SK-N-SH (cell line): ENCODE data around the gene CLPTM1L. TPM values are rescaled to one million over a fixed set of nuclear protein-coding genes. Genes with fewer than 3 reads are reported as not detected.

ENCODE experiments used
- CTCF ChIA-PET: fragments of 300-600, 350-600 bp; formaldehyde crosslinking; extraction: SDS; loops from one replicate; lab custom pipeline; 2021; lab: Yijun Ruan, JAX
- POLR2A ChIA-PET: fragments of 350-600 bp; sonication (Branson Sonifier 250); formaldehyde crosslinking; extraction: SDS; loops from one replicate; lab custom pipeline; 2020; ENCODE audit warnings: antibody characterized with exemption, inconsistent platforms; lab: Yijun Ruan, JAX
- DNase-seq: peaks from one replicate; pipeline ENCODE4 v3.0.0; 2012
- H2AFZ ChIP-seq: fragments of 200-600 bp; sonication (generic); 2 replicates; pipeline ENCODE4 v1.8.1; 2016; ENCODE audit warnings: antibody characterized with exemption, mild to moderate bottlenecking, low read depth
- H3F3A ChIP-seq: fragments of 200-600 bp; sonication (generic); replicated peaks from 2 replicates; pipeline ENCODE3; 2016; ENCODE audit warnings: antibody characterized with exemption, mild to moderate bottlenecking; ENCODE audit not compliant: insufficient read depth
- H3K27ac ChIP-seq, 2 experiments: fragments of 200-500 bp in 1 of 2; fragments of 200-600 bp in 1 of 2; sonication (Bioruptor generic) in 1 of 2; sonication (generic), shearing (Covaris generic) in 1 of 2; 2 replicates each; pipeline versions ENCODE4 v1.5.1 to v1.6.1; 2014 to 2016; ENCODE audit warnings: low read depth in 2 of 2, inconsistent platforms in 1 of 2, low read length in 1 of 2, mild to moderate bottlenecking in 1 of 2, mixed read lengths in 1 of 2
- H3K27me3 ChIP-seq: fragments of 200-600 bp; sonication (generic), shearing (Covaris generic); 2 replicates; pipeline ENCODE4 v1.6.1; 2016; ENCODE audit warnings: mixed run types; ENCODE audit not compliant: insufficient read depth
- H3K36me3 ChIP-seq, 2 experiments: fragments of 200-500 bp in 1 of 2; fragments of 200-600 bp in 1 of 2; sonication (Bioruptor generic) in 1 of 2; sonication (generic) in 1 of 2; replicated peaks in 1 of 2; 2 replicates each; pipeline versions ENCODE3 to v1.5.1; 2014 to 2016; ENCODE audit warnings: low read length in 1 of 2, mild to moderate bottlenecking in 1 of 2; ENCODE audit not compliant: insufficient read depth in 2 of 2, control insufficient read depth in 1 of 2
- H3K4me1 ChIP-seq, 2 experiments: fragments of 200-500 bp in 1 of 2; fragments of 200-600 bp in 1 of 2; sonication (Bioruptor generic) in 1 of 2; sonication (generic), shearing (Covaris generic) in 1 of 2; 2 replicates each; pipeline versions ENCODE4 v1.5.1 to v1.6.1; 2014 to 2016; ENCODE audit warnings: low read depth in 1 of 2, low read length in 1 of 2, mixed run types in 1 of 2; ENCODE audit not compliant: insufficient read depth in 2 of 2, control insufficient read depth in 1 of 2
- H3K4me2 ChIP-seq: fragments of 200-600 bp; sonication (generic), shearing (Covaris generic); 2 replicates; pipeline ENCODE4 v1.6.1; 2017; ENCODE audit warnings: mixed run types
- H3K4me3 ChIP-seq, 2 experiments: fragments of 200-500 bp in 1 of 2; fragments of 200-600 bp in 1 of 2; sonication (Bioruptor generic) in 1 of 2; sonication (generic), shearing (Covaris generic) in 1 of 2; 2 replicates each; pipeline versions ENCODE4 v1.5.1 to v1.8.1; 2014 to 2016; ENCODE audit warnings: low read depth in 2 of 2, inconsistent platforms in 1 of 2, low read length in 1 of 2, mild to moderate bottlenecking in 1 of 2, mixed read lengths in 1 of 2, moderate library complexity in 1 of 2
- H3K79me2 ChIP-seq: fragments of 200-600 bp; sonication (generic); 2 replicates; pipeline ENCODE4 v1.8.1; 2017; ENCODE audit warnings: mild to moderate bottlenecking; ENCODE audit not compliant: insufficient read depth
- H3K9ac ChIP-seq: fragments of 200-600 bp; sonication (generic); 2 replicates; pipeline ENCODE4 v1.6.1; 2017; ENCODE audit warnings: mixed run types
- H3K9me2 ChIP-seq: fragments of 200-600 bp; sonication (generic); 2 replicates; pipeline ENCODE4 v1.6.1; 2017; ENCODE audit warnings: mixed run types
- H3K9me3 ChIP-seq: fragments of 200-600 bp; sonication (generic); 2 replicates; pipeline ENCODE4 v1.6.1; 2017; ENCODE audit warnings: mixed run types, mild to moderate bottlenecking, moderate library complexity
- H4K20me1 ChIP-seq: fragments of 200-600 bp; sonication (generic); 2 replicates; pipeline ENCODE4 v1.6.1; 2017; ENCODE audit warnings: mild to moderate bottlenecking, mixed run types; ENCODE audit not compliant: insufficient read depth
- CHD2 ChIP-seq: fragments of 150-350 bp; IDR thresholded peaks from 2 replicates; pipeline ENCODE4 v1.6.1; 2018; ENCODE audit warnings: low read length; ENCODE audit not compliant: partially characterized antibody
- ELF1 ChIP-seq: IDR thresholded peaks from 2 replicates; pipeline ENCODE4 v1.4.0; 2012
- FOXJ3 ChIP-seq: sonication (generic); formaldehyde crosslinking; IDR thresholded peaks from 2 replicates; pipeline ENCODE4 v1.5.1; 2020; ENCODE audit warnings: mild to moderate bottlenecking, missing genetic modification reagents
- FOXM1 ChIP-seq: IDR thresholded peaks from 2 replicates; pipeline ENCODE4 v1.4.0; 2012; ENCODE audit warnings: low read depth, mild to moderate bottlenecking
- GATA2 ChIP-seq: sonication (generic); formaldehyde crosslinking; IDR thresholded peaks from 2 replicates; pipeline ENCODE4 v1.5.0; 2020; ENCODE audit warnings: mild to moderate bottlenecking, missing genetic modification reagents
- JUND ChIP-seq: IDR thresholded peaks from 2 replicates; pipeline ENCODE4 v1.4.0; 2012
- MEF2A ChIP-seq: IDR thresholded peaks from 2 replicates; pipeline ENCODE4 v1.4.0; 2012; ENCODE audit warnings: low read depth, borderline replicate concordance
- MXI1 ChIP-seq: IDR thresholded peaks from 2 replicates; pipeline ENCODE4 v1.6.1; 2012; ENCODE audit warnings: mild to moderate bottlenecking, low read depth, low read length, improper control_type of control experiment
- NFIC ChIP-seq: IDR thresholded peaks from 2 replicates; pipeline ENCODE4 v1.4.0; 2012; ENCODE audit warnings: borderline replicate concordance
- RCOR1 ChIP-seq: fragments of 150-350 bp; IDR thresholded peaks from 2 replicates; pipeline ENCODE4 v1.6.1; 2017; ENCODE audit warnings: antibody characterized with exemption, low read length
- RFX5 ChIP-seq: IDR thresholded peaks from 2 replicates; pipeline ENCODE4 v1.6.1; 2012; ENCODE audit warnings: mild to moderate bottlenecking, improper control_type of control experiment, low read length
- RXRA ChIP-seq: IDR thresholded peaks from 2 replicates; pipeline ENCODE4 v1.4.0; 2012; ENCODE audit warnings: low read depth, mild to moderate bottlenecking, borderline replicate concordance
- SMC3 ChIP-seq: IDR thresholded peaks from 2 replicates; pipeline ENCODE4 v1.6.1; 2012; ENCODE audit warnings: low read depth, low read length, improper control_type of control experiment
- TAF1 ChIP-seq: IDR thresholded peaks from 2 replicates; pipeline ENCODE4 v1.6.1; 2012; ENCODE audit warnings: low read depth, mild to moderate bottlenecking, low read length, moderate library complexity, borderline replicate concordance
- TCF12 ChIP-seq: IDR thresholded peaks from 2 replicates; pipeline ENCODE4 v1.4.0; 2012
- TEAD4 ChIP-seq: IDR thresholded peaks from 2 replicates; pipeline ENCODE4 v1.4.0; 2012; ENCODE audit warnings: mild to moderate bottlenecking, borderline replicate concordance; ENCODE audit not compliant: insufficient read depth
- YY1 ChIP-seq: IDR thresholded peaks from 2 replicates; pipeline ENCODE4 v1.4.0; 2012; ENCODE audit warnings: low read depth, mild to moderate bottlenecking
- WGBS: methylation state at CpG from one replicate; pipeline ENCODE4 v1.1.6; 2017; ENCODE audit warnings: low lambda C conversion rate; 5-methylcytosine and 5-hydroxymethylcytosine counted together
- polyA plus RNA-seq, 3 experiments: library from polyadenylated mRNA; depleted of rRNA; stranded (reverse); fragments of >200 nt; gene quantifications; 2 replicates each; pipeline ENCODE4 v1.2.3, GENCODE V29; 2012
- TF ChIP-seq, protein P1 (sequence below): IDR thresholded peaks from 2 replicates; pipeline ENCODE4 v1.4.0; 2012; ENCODE audit warnings: low read depth, borderline replicate concordance
- TF ChIP-seq, protein P2 (sequence below): fragments of 200-600 bp; sonication (generic); IDR thresholded peaks from 2 replicates; pipeline ENCODE4 v1.6.1; 2017; ENCODE audit warnings: antibody characterized with exemption, mild to moderate bottlenecking, moderate library complexity
- TF ChIP-seq, protein P3 (sequence below): fragments of 150-350 bp; IDR thresholded peaks from 2 replicates; pipeline ENCODE4 v1.6.1; 2016; ENCODE audit warnings: mild to moderate bottlenecking, low read depth, low read length
- TF ChIP-seq, protein P4 (sequence below): fragments of 150-350 bp; IDR thresholded peaks from 2 replicates; pipeline ENCODE4 v1.6.1; 2017; ENCODE audit warnings: antibody characterized with exemption, low read length, low read depth, borderline replicate concordance
- TF ChIP-seq, protein P5 (sequence below): IDR thresholded peaks from 2 replicates; pipeline ENCODE4 v1.4.0; 2012; ENCODE audit warnings: low read depth, borderline replicate concordance

CLPTM1L gene
- polyA plus RNA-seq, 1 of the 3 experiments (the other 2 are of a cell fraction), result 202 TPM

DNA sequence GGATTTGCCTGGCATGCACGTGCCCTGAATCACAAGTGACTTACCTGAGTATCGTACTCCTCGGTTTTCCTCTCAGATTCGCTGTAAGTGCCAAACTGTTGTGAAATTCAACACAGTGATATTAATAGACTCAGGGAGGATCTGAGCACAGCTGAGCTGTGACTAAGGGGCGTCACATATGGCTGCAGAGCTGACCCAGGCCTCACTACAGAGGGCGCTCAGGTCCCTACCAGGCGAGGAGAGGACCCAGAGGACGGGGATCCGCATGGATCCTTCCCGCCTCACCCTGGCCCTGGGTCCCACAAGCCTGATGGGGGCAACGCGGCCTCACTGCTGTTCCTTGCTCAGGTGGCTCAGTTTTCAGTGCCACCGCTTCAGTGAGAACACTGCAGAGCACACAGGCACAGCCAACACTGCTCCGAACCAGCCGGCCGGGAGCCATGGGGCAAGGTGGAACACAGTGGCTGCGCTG lies 20.1 kb downstream of the CLPTM1L start:
- Histone ChIP-seq H3K36me3 (peaks cover 9 to 61% of the 10 kb centered on the region in 2 experiments), H2AFZ (no peak overlapping the region), H3K27ac (no peak overlapping the region), H4K20me1 (no peaks in the 10 kb centered on the region), H3K27me3 (no peaks in the 10 kb centered on the region), H3K4me3 (no peak overlapping the region), H3K4me2 (no peak overlapping the region), H3K9me2 (no peaks in the 10 kb centered on the region), H3K4me1 (no peaks in the 10 kb centered on the region), H3F3A (peaks cover 24% of the 10 kb centered on the region), H3K9ac (no peak overlapping the region), H3K9me3 (no peaks in the 10 kb centered on the region), H3K79me2 (no peaks in the 10 kb centered on the region; the same call in 1 of the 2 replicates)
- POLR2A ChIA-PET, result no interaction called here
- 94% methylated on average over 13 of the region's 17 CpGs for WGBS
- CTCF ChIA-PET, result no interaction called here
- TF ChIP-seq RXRA, result no peak
- no peak for TF ChIP-seq MXI1
- no peak for TF ChIP-seq NFIC
- no peak for TF ChIP-seq TAF1
- no peak for TF ChIP-seq TCF12
- TF ChIP-seq, protein P1, sequence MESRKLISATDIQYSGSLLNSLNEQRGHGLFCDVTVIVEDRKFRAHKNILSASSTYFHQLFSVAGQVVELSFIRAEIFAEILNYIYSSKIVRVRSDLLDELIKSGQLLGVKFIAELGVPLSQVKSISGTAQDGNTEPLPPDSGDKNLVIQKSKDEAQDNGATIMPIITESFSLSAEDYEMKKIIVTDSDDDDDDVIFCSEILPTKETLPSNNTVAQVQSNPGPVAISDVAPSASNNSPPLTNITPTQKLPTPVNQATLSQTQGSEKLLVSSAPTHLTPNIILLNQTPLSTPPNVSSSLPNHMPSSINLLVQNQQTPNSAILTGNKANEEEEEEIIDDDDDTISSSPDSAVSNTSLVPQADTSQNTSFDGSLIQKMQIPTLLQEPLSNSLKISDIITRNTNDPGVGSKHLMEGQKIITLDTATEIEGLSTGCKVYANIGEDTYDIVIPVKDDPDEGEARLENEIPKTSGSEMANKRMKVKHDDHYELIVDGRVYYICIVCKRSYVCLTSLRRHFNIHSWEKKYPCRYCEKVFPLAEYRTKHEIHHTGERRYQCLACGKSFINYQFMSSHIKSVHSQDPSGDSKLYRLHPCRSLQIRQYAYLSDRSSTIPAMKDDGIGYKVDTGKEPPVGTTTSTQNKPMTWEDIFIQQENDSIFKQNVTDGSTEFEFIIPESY, result no peak
- TF ChIP-seq TEAD4, result no peak
- TF ChIP-seq, protein P2, sequence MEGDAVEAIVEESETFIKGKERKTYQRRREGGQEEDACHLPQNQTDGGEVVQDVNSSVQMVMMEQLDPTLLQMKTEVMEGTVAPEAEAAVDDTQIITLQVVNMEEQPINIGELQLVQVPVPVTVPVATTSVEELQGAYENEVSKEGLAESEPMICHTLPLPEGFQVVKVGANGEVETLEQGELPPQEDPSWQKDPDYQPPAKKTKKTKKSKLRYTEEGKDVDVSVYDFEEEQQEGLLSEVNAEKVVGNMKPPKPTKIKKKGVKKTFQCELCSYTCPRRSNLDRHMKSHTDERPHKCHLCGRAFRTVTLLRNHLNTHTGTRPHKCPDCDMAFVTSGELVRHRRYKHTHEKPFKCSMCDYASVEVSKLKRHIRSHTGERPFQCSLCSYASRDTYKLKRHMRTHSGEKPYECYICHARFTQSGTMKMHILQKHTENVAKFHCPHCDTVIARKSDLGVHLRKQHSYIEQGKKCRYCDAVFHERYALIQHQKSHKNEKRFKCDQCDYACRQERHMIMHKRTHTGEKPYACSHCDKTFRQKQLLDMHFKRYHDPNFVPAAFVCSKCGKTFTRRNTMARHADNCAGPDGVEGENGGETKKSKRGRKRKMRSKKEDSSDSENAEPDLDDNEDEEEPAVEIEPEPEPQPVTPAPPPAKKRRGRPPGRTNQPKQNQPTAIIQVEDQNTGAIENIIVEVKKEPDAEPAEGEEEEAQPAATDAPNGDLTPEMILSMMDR, result no peak
- TF ChIP-seq RFX5, result no peak
- TF ChIP-seq, protein P3, sequence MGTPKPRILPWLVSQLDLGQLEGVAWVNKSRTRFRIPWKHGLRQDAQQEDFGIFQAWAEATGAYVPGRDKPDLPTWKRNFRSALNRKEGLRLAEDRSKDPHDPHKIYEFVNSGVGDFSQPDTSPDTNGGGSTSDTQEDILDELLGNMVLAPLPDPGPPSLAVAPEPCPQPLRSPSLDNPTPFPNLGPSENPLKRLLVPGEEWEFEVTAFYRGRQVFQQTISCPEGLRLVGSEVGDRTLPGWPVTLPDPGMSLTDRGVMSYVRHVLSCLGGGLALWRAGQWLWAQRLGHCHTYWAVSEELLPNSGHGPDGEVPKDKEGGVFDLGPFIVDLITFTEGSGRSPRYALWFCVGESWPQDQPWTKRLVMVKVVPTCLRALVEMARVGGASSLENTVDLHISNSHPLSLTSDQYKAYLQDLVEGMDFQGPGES, result no peak
- TF ChIP-seq YY1, result no peak
- no peak for TF ChIP-seq SMC3
- TF ChIP-seq JUND, result no peak
- DNase-seq, result no peak

DNA sequence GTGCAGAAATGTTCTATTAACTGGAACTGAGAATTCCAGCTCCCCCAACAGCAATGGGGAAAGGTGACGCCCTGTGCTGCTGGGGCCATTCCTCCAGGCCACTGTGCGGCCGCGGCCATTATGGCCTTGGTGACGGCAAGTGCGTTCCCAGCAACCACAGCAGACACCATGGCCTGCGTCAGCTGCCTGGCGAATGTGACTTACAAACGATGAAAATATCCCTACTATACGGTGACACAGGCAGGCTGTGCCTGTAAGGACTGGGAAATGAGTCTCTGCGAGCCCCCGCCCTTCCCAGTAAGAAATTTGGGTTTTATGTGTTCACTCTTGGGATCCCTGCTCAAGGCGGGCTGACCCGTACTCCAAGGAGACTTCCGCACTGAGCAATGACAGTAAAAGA lies 20.6 kb downstream of the CLPTM1L start:
- no peak for DNase-seq
- H3K36me3 ChIP-seq, result peaks cover 9 to 66% of the 10 kb centered on the region in 2 experiments
- TF ChIP-seq FOXM1 (no peak), MEF2A (no peak), ELF1 (no peak), YY1 (no peak), RCOR1 (no peak), CHD2 (no peak), SMC3 (no peak), GATA2 (CRISPR knock-in tag) (no peak), FOXJ3 (no peak), RXRA (no peak)
- TF ChIP-seq, protein P4, sequence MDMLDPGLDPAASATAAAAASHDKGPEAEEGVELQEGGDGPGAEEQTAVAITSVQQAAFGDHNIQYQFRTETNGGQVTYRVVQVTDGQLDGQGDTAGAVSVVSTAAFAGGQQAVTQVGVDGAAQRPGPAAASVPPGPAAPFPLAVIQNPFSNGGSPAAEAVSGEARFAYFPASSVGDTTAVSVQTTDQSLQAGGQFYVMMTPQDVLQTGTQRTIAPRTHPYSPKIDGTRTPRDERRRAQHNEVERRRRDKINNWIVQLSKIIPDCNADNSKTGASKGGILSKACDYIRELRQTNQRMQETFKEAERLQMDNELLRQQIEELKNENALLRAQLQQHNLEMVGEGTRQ, result no peak
- TF ChIP-seq, protein P5, sequence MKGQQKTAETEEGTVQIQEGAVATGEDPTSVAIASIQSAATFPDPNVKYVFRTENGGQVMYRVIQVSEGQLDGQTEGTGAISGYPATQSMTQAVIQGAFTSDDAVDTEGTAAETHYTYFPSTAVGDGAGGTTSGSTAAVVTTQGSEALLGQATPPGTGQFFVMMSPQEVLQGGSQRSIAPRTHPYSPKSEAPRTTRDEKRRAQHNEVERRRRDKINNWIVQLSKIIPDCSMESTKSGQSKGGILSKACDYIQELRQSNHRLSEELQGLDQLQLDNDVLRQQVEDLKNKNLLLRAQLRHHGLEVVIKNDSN, result no peak
- TF ChIP-seq, protein P3, result no peak

More for the DNA sequence above, 20.6 kb downstream of the CLPTM1L start:
- no peaks in the 10 kb centered on the region for H4K20me1 ChIP-seq
- no peak overlapping the region for H2AFZ ChIP-seq
- H3K9me3 ChIP-seq, result no peaks in the 10 kb centered on the region
- H3F3A ChIP-seq, result peaks cover 24% of the 10 kb centered on the region
- no peaks in the 10 kb centered on the region for H3K9me2 ChIP-seq
- H3K4me3 ChIP-seq, result no peak overlapping the region
- H3K79me2 ChIP-seq, result no peaks in the 10 kb centered on the region; the same call in 1 of the 2 replicates
- no peaks in the 10 kb centered on the region for H3K4me1 ChIP-seq
- 97% methylated on average over 7 of the region's 15 CpGs for WGBS
- CTCF ChIA-PET, result no interaction called here
- POLR2A ChIA-PET, result no interaction called here
- H3K9ac ChIP-seq, result no peak overlapping the region
- H3K4me2 ChIP-seq, result no peak overlapping the region
- no peaks in the 10 kb centered on the region for H3K27me3 ChIP-seq
- no peak overlapping the region for H3K27ac ChIP-seq
